Testis (tissue), 3 donors: ENCODE data around the gene TRABD2A. TPM values are rescaled to one million over a fixed set of nuclear protein-coding genes. Genes with fewer than 3 reads are reported as not detected.

Source experiments
- DNase-seq: peaks from one replicate; pipeline ENCODE4 v3.0.0-alpha.2; 2019
- H3K27ac ChIP-seq, 2 donors: fragments of 200-600 bp; sonication (generic); one replicate each; pipeline ENCODE4 v1.5.1; 2019
- H3K27me3 ChIP-seq: fragments of 200-600 bp; sonication (generic); one replicate; pipeline ENCODE4 v1.5.1; 2019
- H3K36me3 ChIP-seq: fragments of 200-600 bp; sonication (generic); one replicate; pipeline ENCODE4 v1.5.1; 2017; ENCODE audit warnings: low read depth; ENCODE audit errors: missing control alignments
- H3K4me1 ChIP-seq: fragments of 200-600 bp; sonication (generic); one replicate; pipeline ENCODE4 v1.5.1; 2019
- H3K4me3 ChIP-seq, 2 donors: fragments of 200-600 bp; sonication (generic); one replicate each; pipeline ENCODE4 v1.5.1; 2017 to 2019
- H3K9me3 ChIP-seq: fragments of 200-600 bp; sonication (generic); one replicate; pipeline ENCODE4 v1.5.1; 2017
- POLR2A ChIP-seq: fragments of 450-650 bp; IDR thresholded peaks from one replicate; pipeline ENCODE4 v1.6.1; 2017; ENCODE audit warnings: antibody characterized with exemption, mild to moderate bottlenecking, moderate library complexity
- WGBS, 2 donors: methylation state at CpG; one replicate each; pipeline ENCODE4 v1.1.5; 2018; 5-methylcytosine and 5-hydroxymethylcytosine counted together
- intact Hi-C: fragments of 100-400 bp; cut with DNase I; formaldehyde crosslinking; loops from one replicate; pipeline ENCODE4 v1.15.1; 2023; ENCODE audit warnings: low total_unique reads
- polyA plus RNA-seq: library from polyadenylated mRNA; stranded (reverse); fragments of 350-450 nt; fragmentation: Illumina TruSeq; extraction: RNeasy Lipid Tissue Mini Kit (QIAGEN cat#74804); gene quantifications from one replicate; pipeline ENCODE4 v1.2.3, GENCODE V29; 2014; ENCODE audit warnings: low read depth, low replicate concordance; ENCODE audit not compliant: insufficient read depth
- total RNA-seq, 2 donors: library from RNA; depleted of rRNA; stranded (reverse); fragments of >200 nt; gene quantifications; one replicate each; pipeline ENCODE4 v1.2.3, GENCODE V29; 2016
- TF ChIP-seq, protein P1 (sequence below), 3 experiments: fragments of 450-650 bp in 2 of 3; fragments of 200-600 bp in 1 of 3; sonication (generic) in 1 of 3; IDR thresholded peaks; one replicate each; pipeline ENCODE4 v1.5.1; 2016 to 2019; ENCODE audit warnings: antibody characterized with exemption in 3 of 3, mild to moderate bottlenecking in 2 of 3, moderate library complexity in 1 of 3

Gene TRABD2A
- total and polyA plus RNA-seq, 3 donors from 2014 or later: 19.1 to 82.5 (median 44.1) TPM

- intact Hi-C loops: no loop called here
- 75 to 80% methylated on average over 6 of the region's 6 CpGs for WGBS, 2 donors
- H3K36me3 ChIP-seq: no peaks in the 10 kb centered on the region
- no peak overlapping the region for H3K27ac ChIP-seq
- no peaks in the 10 kb centered on the region for H3K9me3 ChIP-seq
- no peak for TF ChIP-seq POLR2A
- TF ChIP-seq, protein P1, sequence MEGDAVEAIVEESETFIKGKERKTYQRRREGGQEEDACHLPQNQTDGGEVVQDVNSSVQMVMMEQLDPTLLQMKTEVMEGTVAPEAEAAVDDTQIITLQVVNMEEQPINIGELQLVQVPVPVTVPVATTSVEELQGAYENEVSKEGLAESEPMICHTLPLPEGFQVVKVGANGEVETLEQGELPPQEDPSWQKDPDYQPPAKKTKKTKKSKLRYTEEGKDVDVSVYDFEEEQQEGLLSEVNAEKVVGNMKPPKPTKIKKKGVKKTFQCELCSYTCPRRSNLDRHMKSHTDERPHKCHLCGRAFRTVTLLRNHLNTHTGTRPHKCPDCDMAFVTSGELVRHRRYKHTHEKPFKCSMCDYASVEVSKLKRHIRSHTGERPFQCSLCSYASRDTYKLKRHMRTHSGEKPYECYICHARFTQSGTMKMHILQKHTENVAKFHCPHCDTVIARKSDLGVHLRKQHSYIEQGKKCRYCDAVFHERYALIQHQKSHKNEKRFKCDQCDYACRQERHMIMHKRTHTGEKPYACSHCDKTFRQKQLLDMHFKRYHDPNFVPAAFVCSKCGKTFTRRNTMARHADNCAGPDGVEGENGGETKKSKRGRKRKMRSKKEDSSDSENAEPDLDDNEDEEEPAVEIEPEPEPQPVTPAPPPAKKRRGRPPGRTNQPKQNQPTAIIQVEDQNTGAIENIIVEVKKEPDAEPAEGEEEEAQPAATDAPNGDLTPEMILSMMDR (IDR thresholded peaks at IDR 0.05): no peak
- DNase-seq: no peak
- no peaks in the 10 kb centered on the region for H3K27me3 ChIP-seq
- H3K4me1 ChIP-seq: no peaks in the 10 kb centered on the region
- no peak overlapping the region for H3K4me3 ChIP-seq
Measured at GRCh38 chr2:84856787-84857186, 24.1 kb downstream of the TRABD2A start.

- H3K27ac ChIP-seq: no peak overlapping the region
- no peak overlapping the region for H3K4me3 ChIP-seq
- no peaks in the 10 kb centered on the region for H3K9me3 ChIP-seq
- intact Hi-C loops: no loop called here
- no peaks in the 10 kb centered on the region for H3K27me3 ChIP-seq
- WGBS, 2 donors: 51 to 62% methylated on average over 11 of the region's 11 CpGs
- DNase-seq: no peak
- no peak for TF ChIP-seq POLR2A
- TF ChIP-seq, protein P1 (IDR thresholded peaks at IDR 0.05): no peak
- H3K4me1 ChIP-seq: no peaks in the 10 kb centered on the region
- no peaks in the 10 kb centered on the region for H3K36me3 ChIP-seq
Measured at GRCh38 chr2:84855731-84856130, 25.2 kb downstream of the TRABD2A start.

DNA sequence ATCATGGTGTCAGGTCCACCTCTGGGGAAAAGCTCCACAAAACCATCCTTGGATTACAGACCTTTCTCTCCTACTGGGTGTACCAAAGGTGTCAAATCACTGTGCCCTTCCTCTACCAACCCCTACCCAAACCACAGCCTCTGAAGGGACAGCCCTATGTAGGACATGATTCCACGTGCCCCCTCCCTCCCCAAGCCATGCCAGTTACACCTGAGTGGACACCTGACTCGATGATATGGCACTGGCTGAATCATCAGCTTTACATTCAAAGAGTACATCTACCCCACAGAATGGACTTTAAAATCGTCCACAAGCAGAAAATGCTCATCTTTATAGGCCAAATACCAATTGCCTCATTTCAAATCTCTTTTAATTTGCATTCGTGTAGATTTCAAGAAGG, 26.0 kb downstream of the TRABD2A start:
- DNase-seq: no peak
- no peak for TF ChIP-seq POLR2A
- TF ChIP-seq, protein P1 (IDR thresholded peaks at IDR 0.05): no peak
- Histone ChIP-seq H3K9me3 (no peaks in the 10 kb centered on the region), H3K27ac (no peak overlapping the region), H3K36me3 (no peaks in the 10 kb centered on the region), H3K27me3 (no peaks in the 10 kb centered on the region), H3K4me3 (no peak overlapping the region), H3K4me1 (no peaks in the 10 kb centered on the region)
- intact Hi-C loops: no loop called here
- WGBS, 2 donors: 73 to 78% methylated on average over 4 of the region's 4 CpGs

GRCh38 chr2:84851876-84852275, 29.0 kb downstream of the TRABD2A start:
- DNase-seq: no peak
- 71 to 81% methylated on average over 3 of the region's 3 CpGs for WGBS, 2 donors
- TF ChIP-seq, protein P1 (IDR thresholded peaks at IDR 0.05): no peak
- no peak for TF ChIP-seq POLR2A
- Histone ChIP-seq H3K27me3 (no peaks in the 10 kb centered on the region), H3K9me3 (no peaks in the 10 kb centered on the region), H3K4me3 (no peak overlapping the region), H3K36me3 (no peaks in the 10 kb centered on the region), H3K27ac (no peak overlapping the region), H3K4me1 (no peaks in the 10 kb centered on the region)
- intact Hi-C loops: no loop called here

DNA sequence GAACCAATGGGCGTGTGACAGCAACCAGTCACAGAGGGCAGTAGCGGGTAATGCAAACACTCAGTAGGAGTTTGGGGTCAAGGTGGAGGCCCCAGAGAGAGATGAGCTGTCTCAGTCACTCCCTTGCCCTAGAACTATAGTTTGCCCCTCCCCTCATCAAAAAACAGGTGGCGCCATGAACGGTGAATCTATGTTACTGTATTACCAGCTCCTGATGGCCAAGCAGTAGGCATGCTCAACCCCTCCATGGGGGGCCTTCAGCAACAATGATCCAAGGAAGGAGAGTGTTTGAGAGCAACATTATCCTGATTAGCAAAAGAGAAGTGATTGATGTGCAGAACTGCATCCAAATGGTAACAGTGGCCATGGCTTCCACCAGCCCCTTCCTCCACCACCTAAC, 30.4 kb downstream of the TRABD2A start:
- WGBS, 2 donors: 85 to 96% methylated on average over 4 of the region's 4 CpGs
- Histone ChIP-seq H3K27ac (no peak overlapping the region), H3K27me3 (no peaks in the 10 kb centered on the region), H3K4me1 (no peaks in the 10 kb centered on the region), H3K36me3 (no peaks in the 10 kb centered on the region), H3K9me3 (no peaks in the 10 kb centered on the region), H3K4me3 (no peak overlapping the region)
- DNase-seq: no peak
- intact Hi-C loops: no loop called here
- TF ChIP-seq, protein P1 (IDR thresholded peaks at IDR 0.05): no peak
- no peak for TF ChIP-seq POLR2A
